Effector memory CD4-positive, alpha-beta T cell (primary cell): ENCODE data around the gene HEPH.

Source experiments
- DNase-seq, 3 donors: peaks; one replicate each; pipeline ENCODE4 v3.0.0-alpha.2; 2020
- H3K27ac ChIP-seq: 2 replicates; pipeline ENCODE4 v1.7.0; 2013; ENCODE audit warnings: mild to moderate bottlenecking, low read length, moderate library complexity; ENCODE audit not compliant: insufficient read depth, poor library complexity, severe bottlenecking
- H3K27me3 ChIP-seq: replicated peaks from 2 replicates; pipeline ENCODE4 v1.7.0; 2013; ENCODE audit warnings: mild to moderate bottlenecking, low read length; ENCODE audit not compliant: insufficient read depth, control insufficient read depth, poor library complexity, severe bottlenecking
- H3K36me3 ChIP-seq: 2 replicates; pipeline ENCODE4 v1.7.0; 2013; ENCODE audit warnings: mild to moderate bottlenecking, low read length, moderate library complexity; ENCODE audit not compliant: control insufficient read depth, insufficient read depth
- H3K4me1 ChIP-seq: 2 replicates; pipeline ENCODE4 v1.7.0; 2013; ENCODE audit warnings: low read length, mild to moderate bottlenecking; ENCODE audit not compliant: control insufficient read depth, insufficient read depth, poor library complexity, severe bottlenecking
- H3K4me3 ChIP-seq: 2 replicates; pipeline ENCODE4 v1.7.0; 2013; ENCODE audit warnings: low read length, low read depth, mild to moderate bottlenecking; ENCODE audit not compliant: insufficient read depth, poor library complexity, severe bottlenecking
- H3K9me3 ChIP-seq: 2 replicates; pipeline ENCODE4 v1.7.0; 2013; ENCODE audit warnings: mild to moderate bottlenecking, low read length, moderate library complexity; ENCODE audit not compliant: control insufficient read depth

Gene HEPH

GRCh38 chrX:66150163-66150562 lies 13.9 kb upstream of the HEPH start:
- H3K27ac ChIP-seq: no peak overlapping the region
- no peaks in the 10 kb centered on the region for H3K36me3 ChIP-seq
- H3K4me3 ChIP-seq: no peak overlapping the region
- DNase-seq: no peak
- H3K9me3 ChIP-seq: no peaks in the 10 kb centered on the region
- no peaks in the 10 kb centered on the region for H3K4me1 ChIP-seq
- no peaks in the 10 kb centered on the region for H3K27me3 ChIP-seq

DNA sequence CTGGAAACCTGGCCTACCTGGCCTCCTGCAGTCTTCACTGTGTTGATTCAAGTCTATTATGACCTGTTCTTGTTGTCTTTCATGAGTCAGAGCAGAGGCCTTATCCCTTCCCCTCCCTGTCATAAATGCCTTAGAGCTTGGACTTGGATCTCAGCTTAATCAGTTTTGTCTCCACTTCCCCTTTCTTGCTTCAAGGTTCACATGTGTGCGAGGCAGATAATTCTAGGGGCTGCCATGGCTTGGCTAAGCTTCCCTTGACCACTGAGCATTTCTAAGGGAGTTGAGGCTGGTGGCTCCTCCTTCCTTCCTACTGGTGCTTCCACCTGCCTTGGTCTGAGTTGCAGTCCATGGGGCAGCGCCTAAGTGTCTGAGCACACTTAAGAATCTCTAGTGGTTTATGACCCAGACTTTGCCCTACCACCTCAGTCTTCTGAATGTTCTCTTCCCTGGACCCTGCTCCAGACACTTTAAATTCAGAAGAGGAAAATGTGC lies 1.7 kb upstream of the HEPH start:
- Histone ChIP-seq H3K36me3 (no peaks in the 10 kb centered on the region), H3K27ac (no peak overlapping the region), H3K4me1 (no peaks in the 10 kb centered on the region), H3K27me3 (no peaks in the 10 kb centered on the region), H3K9me3 (no peaks in the 10 kb centered on the region), H3K4me3 (no peak overlapping the region)
- no peak for DNase-seq

DNA sequence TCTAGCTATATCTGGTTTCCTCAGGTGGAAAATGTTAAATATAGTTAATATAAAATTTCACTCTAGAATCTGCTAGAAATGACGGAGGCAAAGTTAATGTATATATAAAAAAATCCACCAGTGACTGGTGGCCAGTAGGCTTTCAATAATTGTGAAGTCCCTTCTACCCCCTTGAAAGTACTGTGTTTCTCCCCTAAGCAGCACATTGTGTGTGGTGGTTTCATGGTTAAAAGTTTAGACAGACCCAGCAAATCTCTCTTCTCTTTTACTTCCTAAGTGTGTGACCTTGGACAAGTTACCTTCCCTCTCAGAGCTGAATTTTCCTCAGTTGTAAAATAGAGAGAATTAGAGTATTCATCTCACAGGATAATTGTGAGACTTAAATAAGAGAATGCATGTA lies 600 bp upstream of the HEPH start:
- H3K36me3 ChIP-seq: no peaks in the 10 kb centered on the region
- H3K27ac ChIP-seq: no peak overlapping the region
- no peaks in the 10 kb centered on the region for H3K4me1 ChIP-seq
- H3K4me3 ChIP-seq: no peak overlapping the region
- no peaks in the 10 kb centered on the region for H3K9me3 ChIP-seq
- no peak for DNase-seq
- H3K27me3 ChIP-seq: no peaks in the 10 kb centered on the region

- H3K36me3 ChIP-seq: no peaks in the 10 kb centered on the region
- no peaks in the 10 kb centered on the region for H3K27me3 ChIP-seq
- H3K9me3 ChIP-seq: no peaks in the 10 kb centered on the region
- no peak overlapping the region for H3K4me3 ChIP-seq
- no peaks in the 10 kb centered on the region for H3K4me1 ChIP-seq
- no peak for DNase-seq
- no peak overlapping the region for H3K27ac ChIP-seq
Measured at GRCh38 chrX:66164470-66164869, 423 bp downstream of the HEPH start.

DNA sequence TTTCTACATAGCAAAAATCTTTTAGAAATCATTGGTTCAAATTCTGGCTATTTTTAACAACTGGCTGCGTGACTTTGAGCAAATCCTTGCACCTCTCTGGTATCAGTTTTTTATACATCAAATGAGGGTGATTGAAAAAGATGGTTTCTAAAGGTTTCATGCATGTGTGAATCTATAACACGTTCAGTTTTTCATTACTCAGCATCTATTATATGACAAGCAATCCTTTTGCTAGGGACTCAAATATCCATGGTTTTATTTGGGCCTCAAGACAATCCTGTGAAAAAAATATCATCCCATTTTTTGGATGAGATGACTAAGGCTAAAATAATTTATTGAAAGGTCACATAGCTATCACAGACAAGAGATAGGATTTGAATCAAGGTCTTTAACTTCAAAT lies 884 bp downstream of the HEPH start:
- no peak overlapping the region for H3K4me3 ChIP-seq
- no peak for DNase-seq

GRCh38 chrX:66166671-66167070 lies 2.6 kb downstream of the HEPH start:
- no peaks in the 10 kb centered on the region for H3K36me3 ChIP-seq
- H3K4me3 ChIP-seq: no peak overlapping the region
- H3K27me3 ChIP-seq: no peaks in the 10 kb centered on the region
- DNase-seq: no peak
- H3K4me1 ChIP-seq: no peaks in the 10 kb centered on the region
- H3K9me3 ChIP-seq: no peaks in the 10 kb centered on the region
- H3K27ac ChIP-seq: no peak overlapping the region

More for the DNA sequence above, 884 bp downstream of the HEPH start:
- no peak overlapping the region for H3K27ac ChIP-seq
- H3K9me3 ChIP-seq: no peaks in the 10 kb centered on the region
- no peaks in the 10 kb centered on the region for H3K36me3 ChIP-seq
- no peaks in the 10 kb centered on the region for H3K4me1 ChIP-seq
- no peaks in the 10 kb centered on the region for H3K27me3 ChIP-seq

- no peak overlapping the region for H3K4me3 ChIP-seq
- no peaks in the 10 kb centered on the region for H3K9me3 ChIP-seq
- H3K36me3 ChIP-seq: no peaks in the 10 kb centered on the region
- H3K27ac ChIP-seq: no peak overlapping the region
- H3K4me1 ChIP-seq: no peaks in the 10 kb centered on the region
- H3K27me3 ChIP-seq: no peaks in the 10 kb centered on the region
- no peak for DNase-seq
Measured at GRCh38 chrX:66167431-66167830, 3.4 kb downstream of the HEPH start.

DNA sequence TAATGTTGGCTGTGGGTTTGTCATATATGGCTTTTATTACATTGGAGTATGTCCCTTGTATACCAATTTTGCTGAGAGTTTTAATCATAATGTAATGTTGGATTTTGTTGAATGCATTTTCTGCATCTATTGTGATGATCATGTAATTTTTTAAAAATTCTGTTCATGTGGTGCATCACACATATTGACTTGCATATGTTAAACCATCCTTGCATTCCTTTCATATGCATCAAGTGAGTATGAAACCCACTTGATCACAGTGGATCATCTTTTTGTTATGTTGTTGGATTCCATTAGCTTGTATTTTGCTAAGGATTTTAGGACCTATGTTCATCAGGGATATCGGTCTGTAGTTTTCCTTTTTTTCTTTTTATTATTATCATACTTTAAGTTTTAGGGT lies 12.1 kb downstream of the HEPH start:
- H3K36me3 ChIP-seq: no peaks in the 10 kb centered on the region
- H3K9me3 ChIP-seq: no peaks in the 10 kb centered on the region
- H3K4me1 ChIP-seq: no peaks in the 10 kb centered on the region
- no peaks in the 10 kb centered on the region for H3K27me3 ChIP-seq
- no peak for DNase-seq
- no peak overlapping the region for H3K4me3 ChIP-seq
- H3K27ac ChIP-seq: no peak overlapping the region

DNA sequence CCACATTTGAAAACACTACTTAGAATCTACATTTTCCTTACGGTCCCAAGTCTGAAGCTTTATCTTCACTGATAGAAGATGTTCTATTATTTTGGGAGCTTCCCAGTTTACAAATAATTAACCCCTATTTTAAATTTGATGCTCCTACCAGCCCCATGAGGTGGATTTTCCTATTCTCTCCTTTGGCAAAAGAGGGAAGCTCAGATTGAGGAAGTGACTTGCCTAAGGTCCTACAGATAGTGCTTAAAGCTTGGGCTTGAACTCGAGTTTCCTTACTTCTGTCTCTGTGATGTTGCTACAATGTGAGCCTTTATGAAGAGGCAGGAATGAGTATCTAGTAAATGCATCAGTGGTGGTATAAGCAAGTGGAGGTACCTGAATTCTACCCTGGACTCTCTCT lies 27.5 kb downstream of the HEPH start:
- H3K27ac ChIP-seq: no peak overlapping the region
- no peak for DNase-seq
- no peaks in the 10 kb centered on the region for H3K9me3 ChIP-seq
- H3K36me3 ChIP-seq: no peaks in the 10 kb centered on the region
- no peaks in the 10 kb centered on the region for H3K4me1 ChIP-seq
- H3K27me3 ChIP-seq: peaks cover 3% of the 10 kb centered on the region
- H3K4me3 ChIP-seq: no peak overlapping the region

DNA sequence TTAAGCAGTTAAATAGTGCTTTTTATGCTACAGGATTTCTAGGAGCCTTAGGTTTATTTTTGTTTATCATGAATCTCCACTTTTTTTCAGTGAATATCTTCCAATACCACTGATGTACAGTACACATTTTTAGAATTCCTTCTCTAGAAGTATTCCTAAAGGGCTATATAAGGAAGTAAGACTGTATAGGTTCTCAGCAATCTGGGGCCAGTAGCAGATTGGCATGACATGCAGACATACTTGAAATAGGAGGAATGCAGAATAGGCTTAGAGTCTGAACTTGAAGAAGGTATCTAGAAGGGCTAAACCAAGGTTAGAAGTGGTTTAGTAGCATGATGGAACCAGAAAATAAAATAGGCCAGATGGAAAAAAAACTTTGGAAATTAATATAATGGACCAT lies 29.8 kb downstream of the HEPH start:
- no peak for DNase-seq
- no peak overlapping the region for H3K27ac ChIP-seq
- H3K4me1 ChIP-seq: no peaks in the 10 kb centered on the region
- H3K4me3 ChIP-seq: no peak overlapping the region
- H3K27me3 ChIP-seq: peaks cover under 1% of the 10 kb centered on the region
- H3K9me3 ChIP-seq: no peaks in the 10 kb centered on the region
- no peaks in the 10 kb centered on the region for H3K36me3 ChIP-seq
